ENCODE data around the gene P3H2. TPM values are rescaled to one million over a fixed set of nuclear protein-coding genes. Genes with fewer than 3 reads are reported as not detected.
A peak's percentile ranks its signal among the peaks of the same experiment; 100 is the strongest.
"Not testable (repeated sequence)": the region's sequence is repeated elsewhere in the genome, so short reads cannot be mapped to it uniquely, and the experiment has no call there.

Gene P3H2, protein sequence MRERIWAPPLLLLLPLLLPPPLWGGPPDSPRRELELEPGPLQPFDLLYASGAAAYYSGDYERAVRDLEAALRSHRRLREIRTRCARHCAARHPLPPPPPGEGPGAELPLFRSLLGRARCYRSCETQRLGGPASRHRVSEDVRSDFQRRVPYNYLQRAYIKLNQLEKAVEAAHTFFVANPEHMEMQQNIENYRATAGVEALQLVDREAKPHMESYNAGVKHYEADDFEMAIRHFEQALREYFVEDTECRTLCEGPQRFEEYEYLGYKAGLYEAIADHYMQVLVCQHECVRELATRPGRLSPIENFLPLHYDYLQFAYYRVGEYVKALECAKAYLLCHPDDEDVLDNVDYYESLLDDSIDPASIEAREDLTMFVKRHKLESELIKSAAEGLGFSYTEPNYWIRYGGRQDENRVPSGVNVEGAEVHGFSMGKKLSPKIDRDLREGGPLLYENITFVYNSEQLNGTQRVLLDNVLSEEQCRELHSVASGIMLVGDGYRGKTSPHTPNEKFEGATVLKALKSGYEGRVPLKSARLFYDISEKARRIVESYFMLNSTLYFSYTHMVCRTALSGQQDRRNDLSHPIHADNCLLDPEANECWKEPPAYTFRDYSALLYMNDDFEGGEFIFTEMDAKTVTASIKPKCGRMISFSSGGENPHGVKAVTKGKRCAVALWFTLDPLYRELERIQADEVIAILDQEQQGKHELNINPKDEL
- total RNA-seq = 17.7 TPM
- long read RNA-seq, transcript P3H2-201 (15 exons, 3,509 nt) = major isoform, 34 of 39 reads
- long read RNA-seq, partial matches to known transcripts = 3 of 39 reads
- long read RNA-seq, other reads (novel, unspliced or antisense) = 2 of 39 reads

GRCh38 chr3:190120269-190121060, at the start of gene P3H2:
Gene P3H2, minus strand, starts transcription at chr3:190120897. Its CDS starts 166 bp downstream, at chr3:190120731.
- DNase-seq (ENCODE audit: low spot score) = peak; percentile 86
- intact Hi-C loops (cut with DNase I) = loop anchor here (5.0 to 10.0 kb wide), 2 partner anchors 106 to 143 kb away; no protein-coding TSS in a partner anchor

GRCh38 chr3:190169877-190170276, 49.2 kb upstream of the P3H2 start:
- intact Hi-C loops (cut with DNase I) = no loop called here
- no peak for DNase-seq (ENCODE audit: low spot score)

GRCh38 chr3:190169243-190169642, 48.5 kb upstream of the P3H2 start:
- intact Hi-C loops (cut with DNase I) = no loop called here
- DNase-seq (ENCODE audit: low spot score) = no peak

- no peak for DNase-seq (ENCODE audit: low spot score)
- intact Hi-C loops (cut with DNase I) = no loop called here
Measured at GRCh38 chr3:190167936-190168680, 47.4 kb upstream of the P3H2 start.

GRCh38 chr3:190166948-190167347, 46.3 kb upstream of the P3H2 start:
- DNase-seq (ENCODE audit: low spot score) = no peak
- intact Hi-C loops (cut with DNase I) = no loop called here

DNA sequence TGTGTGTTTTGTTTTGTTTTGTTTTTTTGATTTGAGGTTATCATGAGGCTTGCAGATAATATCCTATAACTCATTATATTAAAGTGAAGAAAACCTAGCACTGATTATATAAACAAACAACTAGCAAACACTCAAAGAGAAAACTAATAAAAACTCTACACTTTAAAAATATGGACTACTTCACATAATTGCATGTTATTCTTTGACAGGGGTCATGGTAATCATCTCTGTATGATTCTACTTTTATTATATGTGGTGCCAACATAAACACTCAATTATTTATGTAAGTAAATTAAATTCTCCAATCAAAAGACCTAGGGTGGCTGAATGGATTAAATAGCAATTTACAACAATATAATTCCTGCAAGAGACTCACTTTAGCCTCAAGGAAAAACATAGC, 44.6 kb upstream of the P3H2 start:
- no peak for DNase-seq (ENCODE audit: low spot score)
- intact Hi-C loops (cut with DNase I) = no loop called here

DNA sequence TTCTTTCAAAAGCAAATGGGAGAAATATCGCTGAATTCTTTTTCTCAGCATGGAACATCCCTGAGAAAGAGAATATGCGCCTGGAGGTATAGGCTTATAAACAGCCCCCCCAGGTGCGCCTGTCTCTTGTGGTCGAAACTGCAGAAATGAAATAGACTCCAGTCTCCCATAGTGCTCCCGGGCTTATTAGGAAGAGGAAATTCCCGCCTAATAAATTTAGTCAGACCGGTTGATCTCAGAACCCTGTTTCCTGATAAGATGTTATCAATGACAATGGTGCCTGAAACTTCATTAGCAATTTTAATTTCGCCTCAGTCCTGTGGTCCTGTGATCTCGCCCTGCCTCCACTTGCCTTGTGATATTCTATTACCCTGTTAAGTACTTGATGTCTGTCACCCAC, 41.3 kb upstream of the P3H2 start:
- DNase-seq (ENCODE audit: low spot score); intact Hi-C loops (cut with DNase I): not testable (repeated sequence)

DNA sequence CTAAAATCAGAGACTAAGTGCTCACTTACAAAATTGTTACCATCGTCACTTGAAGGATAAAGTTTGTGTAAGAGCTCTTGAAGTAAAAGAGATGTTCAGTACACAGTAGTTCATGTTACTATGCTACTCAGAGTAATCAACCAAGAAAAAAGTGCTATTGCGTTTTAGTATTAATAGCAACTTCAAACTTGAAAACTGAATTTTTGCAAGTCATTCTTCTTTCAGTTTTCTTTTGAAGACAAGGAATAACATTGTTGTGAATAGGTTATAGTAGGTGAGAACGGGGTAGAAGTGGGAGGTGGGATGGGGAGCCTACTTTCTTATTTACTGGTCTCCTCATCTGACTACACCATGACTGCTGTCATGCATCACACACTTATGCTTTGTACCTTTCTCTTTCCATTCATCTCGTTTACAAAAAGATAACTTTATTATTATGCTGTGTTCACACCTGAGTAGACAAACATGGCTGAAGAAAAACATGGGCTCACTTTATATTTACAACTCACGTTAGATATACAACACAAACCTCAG, 39.3 kb upstream of the P3H2 start:
- intact Hi-C loops (cut with DNase I) = no loop called here
- no peak for DNase-seq (ENCODE audit: low spot score)

DNA sequence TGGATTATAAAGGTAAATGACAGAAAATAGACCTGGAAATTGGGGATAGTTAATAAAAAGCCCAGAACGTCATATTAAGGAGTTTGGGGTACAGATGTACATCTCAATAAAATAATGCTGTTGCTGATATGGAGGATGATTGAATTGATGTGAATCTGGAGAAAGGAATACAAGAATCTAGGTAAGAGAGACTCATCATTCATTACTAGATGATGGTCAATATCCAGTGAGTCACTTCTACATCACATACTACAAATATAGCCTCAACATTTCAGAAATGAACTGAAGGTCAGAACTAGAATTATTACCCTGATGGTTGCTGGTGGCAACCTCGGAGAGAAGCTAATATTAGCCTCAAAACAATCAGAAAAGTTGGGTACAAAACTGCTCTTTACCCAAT, 37.6 kb upstream of the P3H2 start:
- intact Hi-C loops (cut with DNase I) = no loop called here
- no peak for DNase-seq (ENCODE audit: low spot score)

DNA sequence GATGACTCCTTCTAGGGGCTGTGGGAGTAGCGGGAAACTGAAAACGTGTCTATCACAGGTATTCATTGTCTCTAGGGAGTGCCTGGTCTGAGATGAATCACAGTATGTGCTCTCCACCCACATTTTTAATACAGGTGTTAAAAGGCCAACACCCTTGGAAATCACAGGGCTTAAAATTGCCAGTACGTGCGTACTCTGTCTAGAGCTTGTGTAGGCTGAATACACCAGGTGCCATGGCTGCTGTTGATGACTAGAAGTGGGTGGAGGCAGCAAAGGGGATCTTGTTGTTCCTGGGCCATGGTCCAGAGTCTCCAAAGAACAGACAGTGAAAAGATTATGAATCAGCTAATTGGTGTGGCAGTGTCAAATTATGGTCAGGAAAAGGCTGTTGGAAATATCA, 35.1 kb upstream of the P3H2 start:
- intact Hi-C loops (cut with DNase I) = no loop called here
- DNase-seq (ENCODE audit: low spot score) = no peak

- no peak for DNase-seq (ENCODE audit: low spot score)
- intact Hi-C loops (cut with DNase I) = no loop called here
Measured at GRCh38 chr3:190150681-190151080, 30.0 kb upstream of the P3H2 start.

- DNase-seq (ENCODE audit: low spot score); intact Hi-C loops (cut with DNase I): not testable (repeated sequence)
Measured at GRCh38 chr3:190149830-190150619, 29.3 kb upstream of the P3H2 start.

DNA sequence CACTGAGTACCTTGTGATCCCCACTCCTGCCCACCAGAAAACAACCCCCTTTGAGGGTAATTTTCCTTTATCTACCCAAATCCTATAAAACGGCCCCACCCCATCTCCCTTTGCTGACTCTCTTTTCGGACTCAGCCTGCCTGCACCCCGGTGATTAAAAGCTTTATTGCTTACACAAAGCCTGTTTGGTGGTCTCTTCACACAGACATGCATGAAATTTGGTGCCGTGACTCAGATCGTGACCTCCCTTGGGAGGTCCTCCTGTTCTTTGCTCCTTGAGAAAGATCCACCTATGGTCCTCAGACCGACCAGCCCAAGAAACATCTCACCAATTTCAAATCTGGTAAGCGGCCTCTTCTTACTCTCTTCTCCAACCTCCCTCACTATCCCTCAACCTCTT, 24.1 kb upstream of the P3H2 start:
- intact Hi-C loops (cut with DNase I) = not testable (repeated sequence)

GRCh38 chr3:190142041-190142440, 21.3 kb upstream of the P3H2 start:
- no peak for DNase-seq (ENCODE audit: low spot score)
- intact Hi-C loops (cut with DNase I) = no loop called here

More for the DNA sequence above, 24.1 kb upstream of the P3H2 start:
- not testable (repeated sequence) for DNase-seq (ENCODE audit: low spot score)

DNA sequence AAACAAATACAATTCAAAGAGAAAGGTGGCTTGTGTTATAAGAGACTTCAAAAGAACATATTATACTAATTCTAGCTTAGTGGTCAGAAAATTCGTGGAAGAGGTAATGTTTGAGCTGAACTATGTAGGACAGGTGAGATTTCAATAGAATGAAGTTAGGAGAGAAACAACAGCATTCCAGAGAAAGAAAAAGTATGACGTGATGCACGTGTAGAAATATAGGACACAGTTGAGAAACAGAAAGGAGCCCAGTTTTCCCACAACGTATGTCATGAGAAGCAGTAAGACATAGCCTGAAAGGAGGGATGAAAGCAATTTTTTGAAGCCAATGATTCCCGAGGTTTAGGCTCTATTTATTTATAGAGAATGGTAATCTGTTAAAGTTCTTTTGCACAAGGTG, 18.7 kb upstream of the P3H2 start:
- intact Hi-C loops (cut with DNase I) = no loop called here
- DNase-seq (ENCODE audit: low spot score) = no peak

DNA sequence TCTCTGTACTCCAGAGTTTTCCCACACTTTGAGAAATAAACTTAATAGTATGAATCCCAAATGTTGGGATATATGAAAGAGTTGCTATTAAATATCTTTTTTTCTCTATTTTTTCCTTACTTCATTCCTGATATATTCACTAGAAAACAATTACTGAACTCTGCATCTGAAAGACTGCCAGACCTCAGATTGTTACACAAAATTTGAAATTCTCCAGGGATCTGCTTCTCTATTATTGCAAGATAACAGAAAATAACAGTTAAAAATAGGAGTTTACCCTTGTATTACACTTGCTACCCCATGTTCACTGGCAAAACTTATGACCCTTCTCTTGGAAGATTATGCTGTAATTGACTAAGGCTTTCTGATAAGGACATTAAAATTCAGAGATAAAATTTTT, 11.7 kb upstream of the P3H2 start:
- intact Hi-C loops (cut with DNase I) = no loop called here
- DNase-seq (ENCODE audit: low spot score) = no peak

GRCh38 chr3:190131329-190131728, 10.6 kb upstream of the P3H2 start:
- DNase-seq (ENCODE audit: low spot score) = no peak
- intact Hi-C loops (cut with DNase I) = no loop called here

- DNase-seq (ENCODE audit: low spot score) = no peak
- intact Hi-C loops (cut with DNase I) = no loop called here
Measured at GRCh38 chr3:190130696-190131095, 10.0 kb upstream of the P3H2 start.

Measured in cardiac septum (tissue), 1 donor.